ENCODE results near the gene HNRNPH2.

HNRNPH2 gene

DNA sequence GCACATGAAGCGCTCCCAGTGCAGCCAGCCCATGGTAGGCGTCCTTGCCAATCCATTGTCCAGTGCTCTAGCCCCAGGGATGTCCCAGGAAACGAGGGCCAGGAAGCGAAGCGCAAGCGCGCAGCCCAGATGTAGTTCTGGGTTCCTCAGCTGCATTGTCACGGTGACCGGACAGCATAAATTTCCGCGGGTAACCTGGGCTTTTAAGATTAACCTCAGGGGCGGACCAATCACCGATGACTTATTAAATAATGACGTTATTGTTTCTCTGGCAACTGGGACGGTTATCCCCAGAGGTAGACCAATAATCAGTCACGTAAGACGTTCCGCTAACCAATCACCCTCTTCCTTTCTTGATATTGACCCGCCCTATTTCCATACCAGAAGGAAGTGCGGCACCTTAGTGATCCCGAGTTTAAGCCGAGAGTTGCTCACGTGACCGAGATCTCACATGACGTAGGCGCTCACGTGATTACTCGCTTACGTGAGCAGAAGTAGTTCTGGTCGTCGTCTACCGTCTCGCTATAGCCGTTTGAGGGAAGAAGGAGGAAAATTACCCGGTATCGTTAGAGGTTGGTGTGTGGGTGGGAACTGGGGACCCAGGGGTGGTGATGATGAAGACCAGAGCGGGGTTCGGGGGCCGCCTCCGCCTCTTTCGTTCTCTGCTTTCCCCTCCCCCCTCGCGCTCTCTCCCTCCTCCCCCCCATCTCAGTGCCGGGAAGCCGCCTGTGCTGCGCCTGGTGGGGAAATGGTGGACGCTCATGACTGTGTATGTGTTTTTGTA lies at the start of gene HNRNPH2, which contains the start of gene GLA:
Gene HNRNPH2, plus strand, starts transcription at position 475 of the 784 bp plus-strand sequence. CDS start 3,767 bp downstream, outside the sequence.
Gene GLA, minus strand, starts transcription at position 178 of the 784 bp plus-strand sequence. Its CDS starts 22 bp downstream, at position 156.
- Histone ChIP-seq H3K27ac (ENCODE audit: low read depth, low read length) (peak within 1 kb of the TSS; percentile 89), H3K27me3 (ENCODE audit: control insufficient read depth in 1 of 2, insufficient read depth in 2 of 2, low read length in 2 of 2) (no peaks in the 10 kb centered on the region), H3K36me3 (ENCODE audit: control insufficient read depth in 1 of 2, insufficient read depth in 2 of 2, low read length in 2 of 2) (peaks cover 0 to 10% of the 10 kb centered on the region in 2 donors), H3K9ac (ENCODE audit: low read depth in 1 of 2, low read length in 2 of 2) (peak within 1 kb of the TSS; percentile 80 to 82), H3K9me3 (ENCODE audit: control insufficient read depth in 1 of 2, low read length in 2 of 2) (no peaks in the 10 kb centered on the region), H3K4me3 (ENCODE audit: low read depth in 1 of 2, low read length in 2 of 2) (peak within 1 kb of the TSS; percentile 82 to 94), H3K4me1 (ENCODE audit: control insufficient read depth in 1 of 2, insufficient read depth in 2 of 2, low read length in 2 of 2) (peaks cover 6 to 7% of the 10 kb centered on the region in 2 donors)

- Histone ChIP-seq H3K9me3 (ENCODE audit: control insufficient read depth in 1 of 2, low read length in 2 of 2) (no peaks in the 10 kb centered on the region), H3K36me3 (ENCODE audit: control insufficient read depth in 1 of 2, insufficient read depth in 2 of 2, low read length in 2 of 2) (no peaks in the 10 kb centered on the region), H3K4me3 (ENCODE audit: low read depth in 1 of 2, low read length in 2 of 2) (no peak overlapping the region), H3K9ac (ENCODE audit: low read depth in 1 of 2, low read length in 2 of 2) (no peak overlapping the region), H3K27me3 (ENCODE audit: control insufficient read depth in 1 of 2, insufficient read depth in 2 of 2, low read length in 2 of 2) (no peaks in the 10 kb centered on the region), H3K4me1 (ENCODE audit: control insufficient read depth in 1 of 2, insufficient read depth in 2 of 2, low read length in 2 of 2) (no peaks in the 10 kb centered on the region), H3K27ac (ENCODE audit: low read depth, low read length) (no peak overlapping the region)
Observed at GRCh38 chrX:101359966-101360365, 48.1 kb upstream of the HNRNPH2 start.

- Histone ChIP-seq H3K4me1 (ENCODE audit: control insufficient read depth in 1 of 2, insufficient read depth in 2 of 2, low read length in 2 of 2) (no peaks in the 10 kb centered on the region), H3K36me3 (ENCODE audit: control insufficient read depth in 1 of 2, insufficient read depth in 2 of 2, low read length in 2 of 2) (no peaks in the 10 kb centered on the region), H3K9ac (ENCODE audit: low read depth in 1 of 2, low read length in 2 of 2) (no peak overlapping the region), H3K27me3 (ENCODE audit: control insufficient read depth in 1 of 2, insufficient read depth in 2 of 2, low read length in 2 of 2) (no peaks in the 10 kb centered on the region), H3K4me3 (ENCODE audit: low read depth in 1 of 2, low read length in 2 of 2) (no peak overlapping the region), H3K9me3 (ENCODE audit: control insufficient read depth in 1 of 2, low read length in 2 of 2) (no peaks in the 10 kb centered on the region), H3K27ac (ENCODE audit: low read depth, low read length) (no peak overlapping the region)
Observed at GRCh38 chrX:101360390-101360789, 47.6 kb upstream of the HNRNPH2 start.

GRCh38 chrX:101362116-101362515 lies 45.9 kb upstream of the HNRNPH2 start:
- Histone ChIP-seq H3K36me3 (ENCODE audit: control insufficient read depth in 1 of 2, insufficient read depth in 2 of 2, low read length in 2 of 2) (no peaks in the 10 kb centered on the region), H3K27me3 (ENCODE audit: control insufficient read depth in 1 of 2, insufficient read depth in 2 of 2, low read length in 2 of 2) (no peaks in the 10 kb centered on the region)

GRCh38 chrX:101362757-101363156 lies 45.3 kb upstream of the HNRNPH2 start:
- Histone ChIP-seq H3K9me3 (ENCODE audit: control insufficient read depth in 1 of 2, low read length in 2 of 2) (no peaks in the 10 kb centered on the region), H3K36me3 (ENCODE audit: control insufficient read depth in 1 of 2, insufficient read depth in 2 of 2, low read length in 2 of 2) (no peaks in the 10 kb centered on the region), H3K4me3 (ENCODE audit: low read depth in 1 of 2, low read length in 2 of 2) (no peak overlapping the region), H3K4me1 (ENCODE audit: control insufficient read depth in 1 of 2, insufficient read depth in 2 of 2, low read length in 2 of 2) (no peaks in the 10 kb centered on the region), H3K27ac (ENCODE audit: low read depth, low read length) (no peak overlapping the region), H3K9ac (ENCODE audit: low read depth in 1 of 2, low read length in 2 of 2) (no peak overlapping the region), H3K27me3 (ENCODE audit: control insufficient read depth in 1 of 2, insufficient read depth in 2 of 2, low read length in 2 of 2) (no peaks in the 10 kb centered on the region)

More at GRCh38 chrX:101362116-101362515, 45.9 kb upstream of the HNRNPH2 start:
- Histone ChIP-seq H3K27ac (ENCODE audit: low read depth, low read length) (no peak overlapping the region), H3K9ac (ENCODE audit: low read depth in 1 of 2, low read length in 2 of 2) (no peak overlapping the region), H3K9me3 (ENCODE audit: control insufficient read depth in 1 of 2, low read length in 2 of 2) (no peaks in the 10 kb centered on the region), H3K4me3 (ENCODE audit: low read depth in 1 of 2, low read length in 2 of 2) (no peak overlapping the region), H3K4me1 (ENCODE audit: control insufficient read depth in 1 of 2, insufficient read depth in 2 of 2, low read length in 2 of 2) (no peaks in the 10 kb centered on the region)

DNA sequence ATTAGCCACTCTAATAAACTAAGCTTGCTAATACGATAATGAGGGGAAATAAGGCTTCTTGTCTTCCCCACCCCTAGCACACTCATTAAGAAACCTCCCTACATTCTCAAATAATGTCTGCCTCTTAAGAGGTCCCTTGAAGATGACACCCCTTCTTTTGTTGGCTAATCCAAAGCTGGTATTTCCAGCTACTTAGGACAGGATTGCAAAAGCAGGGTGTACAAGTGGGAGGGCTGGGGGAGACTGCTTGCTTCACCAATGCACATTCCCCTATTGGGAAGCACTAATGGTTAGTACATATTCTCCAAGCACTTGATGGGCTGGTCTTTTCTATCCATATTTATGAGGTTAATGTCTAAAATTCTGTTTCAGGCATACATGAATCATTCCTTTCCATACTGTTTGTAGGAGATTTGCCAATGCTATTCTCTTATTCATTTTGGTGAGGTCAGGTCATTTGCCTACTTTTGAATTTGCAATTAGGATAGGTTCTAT lies 42.7 kb upstream of the HNRNPH2 start:
- H3K9me3 ChIP-seq (ENCODE audit: control insufficient read depth in 1 of 2, low read length in 2 of 2): no peaks in the 10 kb centered on the region
- no peak overlapping the region for H3K27ac ChIP-seq (ENCODE audit: low read depth, low read length)
- H3K4me1 ChIP-seq (ENCODE audit: control insufficient read depth in 1 of 2, insufficient read depth in 2 of 2, low read length in 2 of 2): no peaks in the 10 kb centered on the region
- no peaks in the 10 kb centered on the region for H3K27me3 ChIP-seq (ENCODE audit: control insufficient read depth in 1 of 2, insufficient read depth in 2 of 2, low read length in 2 of 2)
- no peaks in the 10 kb centered on the region for H3K36me3 ChIP-seq (ENCODE audit: control insufficient read depth in 1 of 2, insufficient read depth in 2 of 2, low read length in 2 of 2)
- no peak overlapping the region for H3K9ac ChIP-seq (ENCODE audit: low read depth in 1 of 2, low read length in 2 of 2)
- no peak overlapping the region for H3K4me3 ChIP-seq (ENCODE audit: low read depth in 1 of 2, low read length in 2 of 2)

DNA sequence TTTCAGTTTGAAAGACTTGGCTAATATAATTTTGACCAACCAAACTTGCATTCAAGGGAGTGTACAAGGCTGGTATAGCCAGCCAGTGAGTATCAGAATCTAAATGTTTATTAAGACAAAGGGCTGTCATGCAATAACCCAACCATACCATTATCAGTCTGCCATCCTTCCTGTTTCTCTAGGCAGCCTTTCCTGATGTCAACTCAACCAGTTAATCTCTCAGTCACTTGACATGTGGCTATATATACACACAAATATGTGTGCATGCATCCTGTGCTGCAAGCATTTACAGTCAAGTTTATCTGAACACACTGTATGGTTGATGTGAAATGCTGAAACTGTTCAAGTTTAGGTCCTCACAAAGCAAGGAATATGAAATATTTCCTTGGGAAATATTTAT lies 39.2 kb upstream of the HNRNPH2 start:
- no peaks in the 10 kb centered on the region for H3K4me1 ChIP-seq (ENCODE audit: control insufficient read depth in 1 of 2, insufficient read depth in 2 of 2, low read length in 2 of 2)
- no peaks in the 10 kb centered on the region for H3K27me3 ChIP-seq (ENCODE audit: control insufficient read depth in 1 of 2, insufficient read depth in 2 of 2, low read length in 2 of 2)
- H3K9ac ChIP-seq (ENCODE audit: low read depth in 1 of 2, low read length in 2 of 2): no peak overlapping the region
- H3K27ac ChIP-seq (ENCODE audit: low read depth, low read length): no peak overlapping the region
- no peaks in the 10 kb centered on the region for H3K9me3 ChIP-seq (ENCODE audit: control insufficient read depth in 1 of 2, low read length in 2 of 2)
- H3K36me3 ChIP-seq (ENCODE audit: control insufficient read depth in 1 of 2, insufficient read depth in 2 of 2, low read length in 2 of 2): no peaks in the 10 kb centered on the region
- no peak overlapping the region for H3K4me3 ChIP-seq (ENCODE audit: low read depth in 1 of 2, low read length in 2 of 2)

DNA sequence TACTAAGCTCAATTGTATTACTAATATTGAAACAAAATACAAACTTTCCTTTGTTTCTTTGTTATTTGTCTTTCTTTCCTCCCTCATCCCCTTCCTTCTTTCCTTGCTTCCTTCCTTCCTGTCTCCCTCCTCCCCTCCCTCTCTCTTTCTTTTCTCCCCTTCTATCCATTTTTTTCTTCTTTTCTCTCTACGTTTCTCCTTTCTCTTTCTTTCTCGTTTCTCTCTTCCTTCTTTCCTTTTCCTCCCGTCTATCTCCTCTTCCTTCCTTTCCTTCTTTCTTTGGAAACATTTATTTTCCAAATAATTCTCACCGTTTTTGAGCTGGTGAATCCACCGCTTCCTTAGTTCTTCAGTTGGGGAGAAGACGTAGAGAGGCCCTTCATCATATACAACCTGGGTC lies 38.3 kb upstream of the HNRNPH2 start:
- Histone ChIP-seq H3K9me3 (ENCODE audit: control insufficient read depth in 1 of 2, low read length in 2 of 2) (no peaks in the 10 kb centered on the region), H3K36me3 (ENCODE audit: control insufficient read depth in 1 of 2, insufficient read depth in 2 of 2, low read length in 2 of 2) (no peaks in the 10 kb centered on the region), H3K27me3 (ENCODE audit: control insufficient read depth in 1 of 2, insufficient read depth in 2 of 2, low read length in 2 of 2) (no peaks in the 10 kb centered on the region), H3K27ac (ENCODE audit: low read depth, low read length) (no peak overlapping the region), H3K4me3 (ENCODE audit: low read depth in 1 of 2, low read length in 2 of 2) (no peak overlapping the region), H3K9ac (ENCODE audit: low read depth in 1 of 2, low read length in 2 of 2) (no peak overlapping the region), H3K4me1 (ENCODE audit: control insufficient read depth in 1 of 2, insufficient read depth in 2 of 2, low read length in 2 of 2) (no peaks in the 10 kb centered on the region)

GRCh38 chrX:101370888-101371504 lies 37.0 kb upstream of the HNRNPH2 start:
- no peaks in the 10 kb centered on the region for H3K27me3 ChIP-seq (ENCODE audit: control insufficient read depth in 1 of 2, insufficient read depth in 2 of 2, low read length in 2 of 2)
- no peak overlapping the region for H3K9ac ChIP-seq (ENCODE audit: low read depth in 1 of 2, low read length in 2 of 2)
- no peaks in the 10 kb centered on the region for H3K9me3 ChIP-seq (ENCODE audit: control insufficient read depth in 1 of 2, low read length in 2 of 2)
- no peaks in the 10 kb centered on the region for H3K4me1 ChIP-seq (ENCODE audit: control insufficient read depth in 1 of 2, insufficient read depth in 2 of 2, low read length in 2 of 2)
- no peak overlapping the region for H3K4me3 ChIP-seq (ENCODE audit: low read depth in 1 of 2, low read length in 2 of 2)
- H3K27ac ChIP-seq (ENCODE audit: low read depth, low read length): no peak overlapping the region
- H3K36me3 ChIP-seq (ENCODE audit: control insufficient read depth in 1 of 2, insufficient read depth in 2 of 2, low read length in 2 of 2): no peaks in the 10 kb centered on the region

GRCh38 chrX:101377547-101377946 lies 30.5 kb upstream of the HNRNPH2 start:
- H3K9ac ChIP-seq (ENCODE audit: low read depth in 1 of 2, low read length in 2 of 2): no peak overlapping the region
- H3K4me3 ChIP-seq (ENCODE audit: low read depth in 1 of 2, low read length in 2 of 2): no peak overlapping the region
- H3K9me3 ChIP-seq (ENCODE audit: control insufficient read depth in 1 of 2, low read length in 2 of 2): no peaks in the 10 kb centered on the region
- no peak overlapping the region for H3K27ac ChIP-seq (ENCODE audit: low read depth, low read length)
- H3K27me3 ChIP-seq (ENCODE audit: control insufficient read depth in 1 of 2, insufficient read depth in 2 of 2, low read length in 2 of 2): no peaks in the 10 kb centered on the region
- H3K36me3 ChIP-seq (ENCODE audit: control insufficient read depth in 1 of 2, insufficient read depth in 2 of 2, low read length in 2 of 2): no peaks in the 10 kb centered on the region
- H3K4me1 ChIP-seq (ENCODE audit: control insufficient read depth in 1 of 2, insufficient read depth in 2 of 2, low read length in 2 of 2): no peaks in the 10 kb centered on the region

Measured in duodenal mucosa (tissue), 2 donors.